Measurements from ENCODE around the gene CDC26.

DNA sequence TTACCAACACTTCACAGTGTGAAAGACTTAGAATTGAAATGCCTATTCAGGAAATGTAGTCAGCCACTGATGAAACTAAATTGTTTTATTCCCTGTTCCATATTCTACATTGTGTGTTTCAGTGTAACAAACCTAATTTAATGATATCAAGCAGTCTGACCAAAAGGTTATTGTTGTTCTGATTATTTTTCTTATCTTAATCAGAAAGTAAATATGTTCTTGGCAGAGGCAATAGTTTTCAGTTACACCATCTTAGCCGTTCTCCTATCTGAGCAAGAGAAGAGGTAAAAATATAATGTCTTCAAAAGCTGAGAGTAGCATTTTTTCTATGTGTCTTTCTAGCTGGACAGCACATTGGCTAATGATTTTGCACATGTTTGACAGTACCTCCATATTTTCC, 17.1 kb downstream of the CDC26 start:
- no peak for TF ChIP-seq POLR2A (IDR thresholded peaks at IDR 0.05)
- TF ChIP-seq, protein P1, sequence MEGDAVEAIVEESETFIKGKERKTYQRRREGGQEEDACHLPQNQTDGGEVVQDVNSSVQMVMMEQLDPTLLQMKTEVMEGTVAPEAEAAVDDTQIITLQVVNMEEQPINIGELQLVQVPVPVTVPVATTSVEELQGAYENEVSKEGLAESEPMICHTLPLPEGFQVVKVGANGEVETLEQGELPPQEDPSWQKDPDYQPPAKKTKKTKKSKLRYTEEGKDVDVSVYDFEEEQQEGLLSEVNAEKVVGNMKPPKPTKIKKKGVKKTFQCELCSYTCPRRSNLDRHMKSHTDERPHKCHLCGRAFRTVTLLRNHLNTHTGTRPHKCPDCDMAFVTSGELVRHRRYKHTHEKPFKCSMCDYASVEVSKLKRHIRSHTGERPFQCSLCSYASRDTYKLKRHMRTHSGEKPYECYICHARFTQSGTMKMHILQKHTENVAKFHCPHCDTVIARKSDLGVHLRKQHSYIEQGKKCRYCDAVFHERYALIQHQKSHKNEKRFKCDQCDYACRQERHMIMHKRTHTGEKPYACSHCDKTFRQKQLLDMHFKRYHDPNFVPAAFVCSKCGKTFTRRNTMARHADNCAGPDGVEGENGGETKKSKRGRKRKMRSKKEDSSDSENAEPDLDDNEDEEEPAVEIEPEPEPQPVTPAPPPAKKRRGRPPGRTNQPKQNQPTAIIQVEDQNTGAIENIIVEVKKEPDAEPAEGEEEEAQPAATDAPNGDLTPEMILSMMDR (IDR thresholded peaks at IDR 0.05) = no peak

Data from vagina (tissue), 2 donors.